Chondrocyte (in vitro differentiated cells): ENCODE results near the gene GPR25. TPM values are rescaled to one million over a fixed set of nuclear protein-coding genes. Genes with fewer than 3 reads are reported as not detected.

Experiments used
- DNase-seq: peaks from one replicate; pipeline ENCODE4 v3.0.0; 2021; ENCODE audit warnings: mixed read lengths, low spot score
- H3K27ac Mint-ChIP-seq: one replicate; pipeline ENCODE4 v1.8.0; 2021; ENCODE audit warnings: mild to moderate bottlenecking, moderate library complexity, mixed read lengths; ENCODE audit not compliant: unreplicated experiment
- H3K27me3 Mint-ChIP-seq: 2 replicates; pipeline ENCODE4 v1.8.0; 2021; ENCODE audit warnings: low read depth, mixed read lengths
- H3K36me3 Mint-ChIP-seq: 2 replicates; pipeline ENCODE4 v1.8.0; 2021; ENCODE audit warnings: low read depth, mixed read lengths
- H3K4me1 Mint-ChIP-seq: 2 replicates; pipeline ENCODE4 v1.8.0; 2021; ENCODE audit warnings: low read depth, mild to moderate bottlenecking, mixed read lengths
- H3K4me3 Mint-ChIP-seq: one replicate; pipeline ENCODE4 v1.8.0; 2021; ENCODE audit warnings: mild to moderate bottlenecking, moderate library complexity, mixed read lengths; ENCODE audit not compliant: unreplicated experiment
- H3K9me3 Mint-ChIP-seq: 2 replicates; pipeline ENCODE4 v1.8.0; 2021; ENCODE audit warnings: low read depth, mixed read lengths
- total RNA-seq: library from RNA; stranded (reverse); gene quantifications from 3 replicates; pipeline ENCODE4 v1.2.1, GENCODE V29; 2021
- TF ChIP-seq, protein P1 (sequence below): fragments of 200-600 bp; sonication (generic); IDR thresholded peaks from 2 replicates; pipeline ENCODE4 v1.5.0; 2021; ENCODE audit warnings: antibody characterized with exemption, mild to moderate bottlenecking, moderate library complexity

The GPR25 gene
- total RNA-seq, 1 donor from 2014 or later: not detected

DNA sequence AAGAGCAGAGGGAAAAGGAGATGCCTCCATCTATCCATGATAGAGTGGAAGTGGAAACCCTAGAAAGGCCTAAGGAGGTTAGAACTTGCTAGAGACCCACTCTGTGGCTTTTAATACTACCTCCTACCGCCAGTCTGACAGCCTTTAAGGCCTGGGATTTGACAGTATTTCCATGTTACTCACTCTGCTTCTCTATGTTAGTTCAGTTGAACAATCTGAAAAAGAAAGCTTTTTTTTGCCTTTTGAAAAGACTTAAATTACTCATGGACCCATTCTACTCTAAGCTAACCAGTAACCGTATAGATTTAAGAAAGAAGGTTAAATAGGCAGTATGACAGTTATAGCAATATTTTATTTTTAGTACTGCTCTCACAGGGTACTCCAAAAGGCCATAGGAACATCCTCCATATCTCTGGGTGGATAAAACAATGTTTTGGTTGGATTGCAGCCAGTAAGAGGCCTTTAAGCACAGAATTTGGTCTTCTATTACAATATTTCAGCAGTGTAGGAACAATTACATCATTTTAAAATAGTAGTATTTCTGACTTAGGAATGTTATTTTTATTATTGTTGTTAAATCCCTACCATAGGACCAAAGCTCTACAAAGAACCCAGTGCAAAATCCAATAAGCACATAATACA, 15.9 kb upstream of the GPR25 start:
- Mint-ChIP-seq H3K4me3 (no peak overlapping the region), H3K4me1 (peaks cover 29% of the 10 kb centered on the region), H3K9me3 (no peaks in the 10 kb centered on the region), H3K27ac (peak overlapping the region; percentile 93), H3K36me3 (peaks cover 16% of the 10 kb centered on the region), H3K27me3 (no peaks in the 10 kb centered on the region)
- TF ChIP-seq, protein P1, sequence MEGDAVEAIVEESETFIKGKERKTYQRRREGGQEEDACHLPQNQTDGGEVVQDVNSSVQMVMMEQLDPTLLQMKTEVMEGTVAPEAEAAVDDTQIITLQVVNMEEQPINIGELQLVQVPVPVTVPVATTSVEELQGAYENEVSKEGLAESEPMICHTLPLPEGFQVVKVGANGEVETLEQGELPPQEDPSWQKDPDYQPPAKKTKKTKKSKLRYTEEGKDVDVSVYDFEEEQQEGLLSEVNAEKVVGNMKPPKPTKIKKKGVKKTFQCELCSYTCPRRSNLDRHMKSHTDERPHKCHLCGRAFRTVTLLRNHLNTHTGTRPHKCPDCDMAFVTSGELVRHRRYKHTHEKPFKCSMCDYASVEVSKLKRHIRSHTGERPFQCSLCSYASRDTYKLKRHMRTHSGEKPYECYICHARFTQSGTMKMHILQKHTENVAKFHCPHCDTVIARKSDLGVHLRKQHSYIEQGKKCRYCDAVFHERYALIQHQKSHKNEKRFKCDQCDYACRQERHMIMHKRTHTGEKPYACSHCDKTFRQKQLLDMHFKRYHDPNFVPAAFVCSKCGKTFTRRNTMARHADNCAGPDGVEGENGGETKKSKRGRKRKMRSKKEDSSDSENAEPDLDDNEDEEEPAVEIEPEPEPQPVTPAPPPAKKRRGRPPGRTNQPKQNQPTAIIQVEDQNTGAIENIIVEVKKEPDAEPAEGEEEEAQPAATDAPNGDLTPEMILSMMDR: no peak
- no peak for DNase-seq

DNA sequence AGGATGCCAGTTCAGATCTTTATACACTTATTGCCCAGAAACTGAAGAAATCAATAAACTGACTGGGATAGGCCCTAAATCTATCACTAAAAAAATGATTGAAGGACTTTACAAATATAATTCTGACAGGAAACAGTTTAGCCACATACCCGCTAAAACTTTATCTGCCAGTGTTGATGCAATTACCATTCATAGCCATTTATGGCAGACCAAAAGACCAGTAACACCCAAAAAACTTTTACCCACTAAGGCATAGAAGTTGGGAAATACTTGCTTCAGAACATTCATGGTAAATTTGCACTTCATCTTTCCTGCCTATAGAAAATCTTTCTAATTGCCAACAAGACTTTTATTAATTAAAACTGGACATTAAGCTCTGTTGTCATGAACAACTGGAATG, 15.0 kb upstream of the GPR25 start:
- Mint-ChIP-seq H3K27me3 (no peaks in the 10 kb centered on the region), H3K9me3 (no peaks in the 10 kb centered on the region), H3K36me3 (peaks cover 12% of the 10 kb centered on the region), H3K4me3 (no peak overlapping the region), H3K4me1 (peaks cover 29% of the 10 kb centered on the region), H3K27ac (peak overlapping the region; percentile 93)
- no peak for DNase-seq
- TF ChIP-seq, protein P1: no peak

DNA sequence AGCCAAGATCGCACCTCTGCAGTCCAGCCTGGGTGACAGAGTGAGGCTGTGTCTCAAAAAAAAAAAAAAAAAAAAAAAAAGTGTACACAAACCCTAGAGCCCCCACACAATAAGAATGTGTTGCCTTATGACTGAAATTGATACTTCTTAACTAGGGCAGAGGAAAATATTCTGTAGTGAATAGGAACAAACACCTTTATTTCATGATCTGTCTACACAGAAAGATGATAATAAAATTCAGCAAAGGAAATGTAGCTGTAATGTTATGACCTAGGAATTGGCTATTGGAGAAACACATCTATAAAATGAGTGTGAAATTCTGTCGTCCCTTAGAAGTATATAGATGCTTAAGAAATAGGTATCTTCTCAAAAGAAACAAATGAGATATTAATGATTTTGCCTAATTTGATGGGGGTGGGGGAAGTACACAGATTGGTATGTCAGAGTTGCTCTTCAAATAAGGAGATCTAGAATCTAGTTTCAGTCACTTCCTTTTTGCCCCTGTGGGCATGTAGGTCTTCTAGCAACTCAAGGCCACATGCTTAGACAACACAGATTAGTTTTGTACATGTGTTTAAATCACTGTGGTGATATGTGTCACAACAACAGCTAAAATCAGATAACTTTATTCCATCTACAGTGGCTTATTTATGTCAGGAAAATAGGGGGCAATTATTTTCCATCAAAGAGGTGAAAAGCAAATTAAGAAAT, 10.7 kb upstream of the GPR25 start:
- Mint-ChIP-seq H3K4me1 (peaks cover 30% of the 10 kb centered on the region), H3K27ac (no peak overlapping the region), H3K4me3 (no peak overlapping the region), H3K9me3 (no peaks in the 10 kb centered on the region), H3K36me3 (peaks cover 15% of the 10 kb centered on the region), H3K27me3 (no peaks in the 10 kb centered on the region)
- TF ChIP-seq, protein P1: no peak
- DNase-seq: no peak

DNA sequence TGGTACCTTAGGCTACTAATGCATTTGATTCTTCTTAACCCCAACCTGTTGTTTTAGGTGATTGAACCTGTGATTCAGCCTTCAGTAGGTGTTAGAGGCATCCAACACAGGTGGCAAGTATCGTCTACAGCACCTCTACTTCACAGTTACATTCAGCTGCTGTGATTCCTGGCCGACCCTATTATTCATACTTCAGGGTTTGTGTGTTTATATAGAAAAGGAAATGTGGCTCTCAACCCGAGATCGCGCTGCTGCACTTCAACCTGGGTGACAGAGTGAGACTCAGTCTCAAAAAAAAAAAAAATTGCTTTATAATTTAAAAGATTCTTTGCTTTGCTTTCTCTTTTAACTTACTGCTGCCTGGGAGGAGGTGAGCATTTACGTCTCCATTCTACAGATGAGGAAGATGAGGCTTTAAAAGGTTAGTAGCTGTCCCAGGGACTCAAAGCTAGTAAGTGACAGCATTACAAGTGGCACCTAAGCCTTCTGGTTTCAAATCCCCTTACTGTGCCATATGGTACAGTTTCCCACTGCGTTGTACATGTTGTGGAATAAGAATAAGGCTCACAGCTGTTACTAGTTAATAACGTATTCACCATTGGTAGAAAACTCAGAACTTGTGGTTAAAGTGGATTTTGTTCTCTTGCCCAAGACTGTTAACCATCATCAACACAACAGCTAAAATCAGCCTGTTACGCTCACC, 9.9 kb upstream of the GPR25 start:
- H3K4me3 Mint-ChIP-seq: no peak overlapping the region
- no peaks in the 10 kb centered on the region for H3K9me3 Mint-ChIP-seq
- H3K36me3 Mint-ChIP-seq: peaks cover 13% of the 10 kb centered on the region
- DNase-seq: no peak
- no peak overlapping the region for H3K27ac Mint-ChIP-seq
- TF ChIP-seq, protein P1: no peak
- H3K27me3 Mint-ChIP-seq: no peaks in the 10 kb centered on the region
- peaks cover 28% of the 10 kb centered on the region for H3K4me1 Mint-ChIP-seq

DNA sequence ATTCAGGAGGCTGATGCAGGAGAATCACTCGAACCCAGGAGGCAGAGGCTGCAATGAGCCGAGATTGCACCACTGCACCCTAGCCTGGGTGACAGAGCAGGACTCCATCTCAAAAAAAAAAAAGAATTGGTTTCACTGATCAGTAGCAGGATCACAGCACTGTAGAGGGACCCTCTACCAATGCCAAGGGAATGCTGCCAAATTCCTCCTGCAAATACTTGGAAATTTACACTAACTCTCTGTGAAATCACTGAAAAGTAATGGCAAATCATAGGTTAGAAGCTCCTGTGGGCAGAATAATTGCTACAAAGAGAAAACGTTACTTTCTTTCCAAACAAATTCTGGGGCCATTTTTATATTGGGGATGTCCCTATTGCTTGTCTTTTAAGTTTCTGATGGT, 6.7 kb upstream of the GPR25 start:
- H3K27ac Mint-ChIP-seq: no peak overlapping the region
- H3K4me3 Mint-ChIP-seq: no peak overlapping the region
- peaks cover 19% of the 10 kb centered on the region for H3K4me1 Mint-ChIP-seq
- no peaks in the 10 kb centered on the region for H3K27me3 Mint-ChIP-seq
- DNase-seq: no peak
- H3K36me3 Mint-ChIP-seq: peaks cover 10% of the 10 kb centered on the region
- TF ChIP-seq, protein P1: no peak
- no peaks in the 10 kb centered on the region for H3K9me3 Mint-ChIP-seq
